ENCODE data around the gene NR1D1. TPM values are rescaled to one million over a fixed set of nuclear protein-coding genes. Genes with fewer than 3 reads are reported as not detected.

The NR1D1 gene
- total RNA-seq, 2 donors from 2014 or later: 3.0 to 4.4 TPM

DNA sequence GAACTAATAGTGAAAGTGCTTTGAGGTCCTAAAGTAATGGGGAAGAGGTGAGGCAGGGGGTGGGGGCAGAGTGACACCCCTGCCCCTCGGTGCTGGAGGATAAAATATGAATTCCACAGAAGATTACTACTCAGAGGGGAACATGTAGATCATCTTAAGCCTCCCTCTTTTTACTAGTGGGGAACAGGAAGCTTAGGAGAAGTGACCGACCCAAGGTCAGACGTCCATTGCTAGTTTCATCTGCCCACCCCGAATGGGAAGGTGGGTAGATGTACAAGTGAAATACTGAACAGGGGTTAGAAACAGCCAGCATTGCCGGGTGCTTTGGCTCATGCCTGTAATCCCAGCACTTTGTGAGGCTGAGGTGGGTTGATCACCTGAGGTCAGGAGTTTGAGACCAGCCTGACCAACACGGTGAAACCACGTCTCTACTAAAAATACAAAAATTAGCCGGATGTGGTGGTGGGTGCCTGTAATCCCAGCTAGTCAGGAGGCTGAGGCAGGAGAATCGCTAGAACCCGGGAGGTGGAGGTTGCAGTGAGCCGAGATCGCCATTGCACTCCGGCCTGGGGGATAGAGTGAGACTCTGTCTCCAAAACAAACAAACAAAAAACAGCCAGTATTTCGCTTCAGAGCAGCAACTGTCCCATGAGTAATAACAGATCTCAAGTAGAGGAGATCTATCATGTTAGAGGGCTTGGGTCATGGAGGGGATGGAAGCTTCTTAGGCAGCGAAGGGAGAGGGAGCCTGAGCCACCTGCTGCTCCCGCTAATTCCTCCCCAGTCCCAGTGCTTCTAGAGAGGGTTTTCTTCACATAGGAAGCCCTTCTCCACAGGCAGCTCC, 1.2 kb upstream of the NR1D1 start:
- H3K4me3 Mint-ChIP-seq: peak overlapping the region; percentile 53
- no peaks in the 10 kb centered on the region for H3K36me3 ChIP-seq (ENCODE audit: control insufficient read depth, insufficient read depth, low read length)
- TF ChIP-seq CTCF (conservative IDR thresholded peaks at IDR 0.05): no peak
- no peak overlapping the region for H3K9ac ChIP-seq (ENCODE audit: extremely low read depth, low read length, poor library complexity, severe bottlenecking)
- H3K4me3 ChIP-seq (ENCODE audit: low read length): peak overlapping the region; percentile 79
- peaks cover 75% of the 10 kb centered on the region for H3K27me3 Mint-ChIP-seq (ENCODE audit: insufficient read depth)
- peaks cover 55% of the 10 kb centered on the region for H3K4me1 Mint-ChIP-seq
- 83 to 89% methylated on average over 8 to 16 of the region's 16 CpGs for WGBS, 2 experiments (ENCODE audit: insufficient coverage in 1 of 2, insufficient read length in 1 of 2)
- H3K36me3 Mint-ChIP-seq (ENCODE audit: low read depth): peaks cover 6% of the 10 kb centered on the region
- peak overlapping the region; percentile 95 for H3K27ac Mint-ChIP-seq
- peaks cover 24% of the 10 kb centered on the region for H3K27me3 ChIP-seq (ENCODE audit: control insufficient read depth, insufficient read depth, low read length, poor library complexity, severe bottlenecking)
- H3K27ac ChIP-seq (ENCODE audit: low read depth, low read length): no peak overlapping the region
- H3K9me3 Mint-ChIP-seq: peaks cover 10% of the 10 kb centered on the region
- no peak for DNase-seq
- H3K9me3 ChIP-seq (ENCODE audit: control insufficient read depth, low read length): no peaks in the 10 kb centered on the region
- H3K4me1 ChIP-seq (ENCODE audit: control insufficient read depth, insufficient read depth, low read length): peaks cover 5% of the 10 kb centered on the region

DNA sequence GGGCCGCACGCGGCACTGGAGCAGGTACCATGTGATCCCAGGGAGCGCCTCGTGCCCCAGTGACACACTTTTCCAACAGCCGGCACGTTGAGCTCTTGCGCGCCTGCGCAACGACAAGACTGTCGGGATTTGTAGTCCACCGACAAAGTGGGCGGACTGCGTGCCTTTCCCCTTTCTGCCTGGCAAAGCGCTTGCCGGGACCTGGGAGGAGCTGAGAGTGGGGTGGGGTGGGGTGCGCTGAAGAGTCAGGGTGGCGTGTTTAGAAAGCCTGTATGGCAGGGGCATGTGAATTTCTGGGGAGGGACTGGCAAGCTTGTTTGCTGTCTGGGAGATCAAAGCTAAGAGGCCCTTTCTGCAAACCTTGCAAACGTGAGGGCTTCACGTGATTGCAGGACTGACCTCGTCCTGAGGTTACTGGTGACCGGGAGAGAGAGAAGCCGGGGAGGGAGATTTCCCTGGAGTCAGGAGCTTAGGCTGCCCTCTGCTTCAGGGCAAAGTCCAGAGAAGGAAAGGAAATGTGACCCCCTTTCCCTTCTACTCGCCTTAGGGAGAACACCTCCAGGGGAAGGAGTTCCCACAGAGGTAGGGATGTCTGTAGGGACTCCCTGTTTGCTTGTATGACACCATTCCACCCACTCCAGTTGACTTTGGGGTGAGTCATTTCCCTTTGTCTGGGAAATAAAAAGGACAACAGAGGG, 429 bp upstream of the NR1D1 start:
- Histone ChIP-seq H3K4me3 (ENCODE audit: low read length) (peak overlapping the region; percentile 79), H3K27ac (ENCODE audit: low read depth, low read length) (no peak overlapping the region), H3K9ac (ENCODE audit: extremely low read depth, low read length, poor library complexity, severe bottlenecking) (no peak overlapping the region), H3K36me3 (ENCODE audit: control insufficient read depth, insufficient read depth, low read length) (no peaks in the 10 kb centered on the region), H3K27me3 (ENCODE audit: control insufficient read depth, insufficient read depth, low read length, poor library complexity, severe bottlenecking) (peaks cover 16% of the 10 kb centered on the region), H3K4me1 (ENCODE audit: control insufficient read depth, insufficient read depth, low read length) (peaks cover 5% of the 10 kb centered on the region), H3K9me3 (ENCODE audit: control insufficient read depth, low read length) (no peaks in the 10 kb centered on the region)
- H3K4me1 Mint-ChIP-seq: peaks cover 51% of the 10 kb centered on the region
- peak overlapping the region; percentile 95 for H3K27ac Mint-ChIP-seq
- H3K9me3 Mint-ChIP-seq: peaks cover 10% of the 10 kb centered on the region
- peak overlapping the region; percentile 53 for H3K4me3 Mint-ChIP-seq
- TF ChIP-seq CTCF (conservative IDR thresholded peaks at IDR 0.05): no peak
- H3K27me3 Mint-ChIP-seq (ENCODE audit: insufficient read depth): peaks cover 67% of the 10 kb centered on the region
- WGBS, 2 experiments (ENCODE audit: insufficient coverage in 1 of 2, insufficient read length in 1 of 2): 2 to 3% methylated on average over 10 to 24 of the region's 25 CpGs
- H3K36me3 Mint-ChIP-seq (ENCODE audit: low read depth): peaks cover 6% of the 10 kb centered on the region
- DNase-seq: peak; percentile 100

DNA sequence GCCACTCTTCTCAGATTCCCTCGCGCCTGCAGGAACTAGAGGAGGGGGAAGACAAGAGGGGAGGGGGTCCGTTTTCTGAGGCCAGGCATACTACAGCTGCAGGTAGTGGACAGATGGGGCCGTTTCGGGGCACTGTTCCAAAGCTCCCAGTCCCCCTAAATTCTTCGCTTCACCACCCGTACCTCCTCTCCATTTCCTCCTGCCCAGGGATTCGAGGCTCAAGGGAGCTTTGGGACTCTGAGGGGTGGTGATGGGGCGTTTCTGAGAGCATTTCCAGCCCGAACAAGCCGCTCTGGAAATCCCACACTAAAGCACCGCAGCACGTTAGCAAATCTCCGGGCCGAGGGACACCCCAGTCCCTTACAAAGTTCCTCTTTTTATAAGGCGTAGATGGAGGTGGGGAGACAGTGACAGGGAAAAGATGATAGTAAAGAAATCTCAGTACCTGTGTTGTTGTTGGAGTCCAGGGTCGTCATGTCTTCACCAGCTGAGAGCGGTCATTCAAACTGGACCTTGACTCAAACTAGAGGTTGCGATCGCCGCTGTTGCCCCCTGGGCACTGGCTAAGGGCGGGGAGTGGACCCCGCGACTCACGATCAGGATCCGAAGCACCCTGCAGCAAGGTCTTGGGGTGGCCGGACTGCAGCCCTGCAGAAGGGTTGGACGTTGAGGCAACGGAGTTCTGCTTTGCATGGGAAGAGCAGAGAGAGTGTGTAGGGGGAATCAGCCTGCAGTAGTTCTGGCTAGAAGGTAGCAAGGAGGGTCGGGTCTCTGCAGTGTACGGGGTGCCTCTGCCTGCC, 570 bp downstream of the NR1D1 start:
- Histone ChIP-seq H3K4me3 (ENCODE audit: low read length) (peak overlapping the region; percentile 79), H3K27ac (ENCODE audit: low read depth, low read length) (no peak overlapping the region), H3K4me1 (ENCODE audit: control insufficient read depth, insufficient read depth, low read length) (peaks cover 5% of the 10 kb centered on the region), H3K9ac (ENCODE audit: extremely low read depth, low read length, poor library complexity, severe bottlenecking) (no peak overlapping the region), H3K36me3 (ENCODE audit: control insufficient read depth, insufficient read depth, low read length) (no peaks in the 10 kb centered on the region), H3K9me3 (ENCODE audit: control insufficient read depth, low read length) (no peaks in the 10 kb centered on the region), H3K27me3 (ENCODE audit: control insufficient read depth, insufficient read depth, low read length, poor library complexity, severe bottlenecking) (peaks cover 11% of the 10 kb centered on the region)
- peaks cover 42% of the 10 kb centered on the region for H3K4me1 Mint-ChIP-seq
- H3K27me3 Mint-ChIP-seq (ENCODE audit: insufficient read depth): peaks cover 57% of the 10 kb centered on the region
- DNase-seq: peak; percentile 68
- no peak for TF ChIP-seq CTCF (conservative IDR thresholded peaks at IDR 0.05)
- 17 to 34% methylated on average over 13 to 29 of the region's 31 CpGs for WGBS, 2 experiments (ENCODE audit: insufficient coverage in 1 of 2, insufficient read length in 1 of 2)
- peaks cover 10% of the 10 kb centered on the region for H3K9me3 Mint-ChIP-seq
- peak overlapping the region; percentile 53 for H3K4me3 Mint-ChIP-seq
- peaks cover 12% of the 10 kb centered on the region for H3K36me3 Mint-ChIP-seq (ENCODE audit: low read depth)
- peak overlapping the region; percentile 95 for H3K27ac Mint-ChIP-seq

All from endodermal cell (in vitro differentiated cells).